ENCODE data around the gene DDRGK1.

GRCh38 chr20:3160418-3160817 is 44.1 kb downstream of the DDRGK1 start:
- no peak for TF ChIP-seq POLR2A (IDR thresholded peaks at IDR 0.05)
- no peak for TF ChIP-seq CTCF (IDR thresholded peaks at IDR 0.05)

Data from esophagus squamous epithelium (tissue), 4 donors.